Ishikawa (cell line): Measurements from ENCODE around the gene RALGAPA1.

Source experiments
- CEBPB ChIP-seq: IDR thresholded peaks from 2 replicates; pipeline ENCODE4 v1.6.1; 2012
- CREB1 ChIP-seq: IDR thresholded peaks from 2 replicates; pipeline ENCODE4 v1.6.1; 2012; ENCODE audit warnings: low read depth
- EGR1 ChIP-seq: IDR thresholded peaks from 2 replicates; pipeline ENCODE4 v1.6.1; 2012
- EP300 ChIP-seq: IDR thresholded peaks from 2 replicates; pipeline ENCODE4 v1.6.1; 2012; ENCODE audit warnings: borderline replicate concordance
- FOXM1 ChIP-seq: IDR thresholded peaks from 2 replicates; pipeline ENCODE4 v1.6.1; 2012; ENCODE audit warnings: low read depth, borderline replicate concordance
- MAX ChIP-seq: IDR thresholded peaks from 2 replicates; pipeline ENCODE4 v1.6.1; 2012
- NFIC ChIP-seq: IDR thresholded peaks from 2 replicates; pipeline ENCODE4 v1.6.1; 2012
- RAD21 ChIP-seq: IDR thresholded peaks from 2 replicates; pipeline ENCODE4 v1.6.1; 2012; ENCODE audit warnings: low read depth
- REST ChIP-seq: IDR thresholded peaks from 2 replicates; pipeline ENCODE4 v1.6.1; 2012; ENCODE audit warnings: low read depth, mild to moderate bottlenecking
- TAF1 ChIP-seq: IDR thresholded peaks from 2 replicates; pipeline ENCODE4 v1.6.1; 2012; ENCODE audit warnings: low read depth, mild to moderate bottlenecking
- TCF12 ChIP-seq: IDR thresholded peaks from 2 replicates; pipeline ENCODE4 v1.6.1; 2012; ENCODE audit warnings: low read depth
- TEAD4 ChIP-seq: IDR thresholded peaks from 2 replicates; pipeline ENCODE4 v1.6.1; 2012
- USF1 ChIP-seq: IDR thresholded peaks from 2 replicates; pipeline ENCODE4 v1.6.1; 2012
- YY1 ChIP-seq: IDR thresholded peaks from 2 replicates; pipeline ENCODE4 v1.6.1; 2012; ENCODE audit warnings: low read depth
- ZBTB7A ChIP-seq: IDR thresholded peaks from 2 replicates; pipeline ENCODE4 v1.6.1; 2012; ENCODE audit warnings: low read depth

Gene RALGAPA1

GRCh38 chr14:35534208-35534872 lies 274.8 kb downstream of the RALGAPA1 start:
- TF ChIP-seq ZBTB7A: no peak
- TF ChIP-seq FOXM1: no peak
- no peak for TF ChIP-seq NFIC
- no peak for TF ChIP-seq RAD21
- TF ChIP-seq EP300: no peak
- no peak for TF ChIP-seq EGR1
- no peak for TF ChIP-seq TAF1
- no peak for TF ChIP-seq REST
- TF ChIP-seq USF1: no peak
- TF ChIP-seq MAX: no peak
- no peak for TF ChIP-seq YY1
- TF ChIP-seq TEAD4: no peak
- TF ChIP-seq TCF12: no peak

- TF ChIP-seq ZBTB7A: no peak
- no peak for TF ChIP-seq EP300
- no peak for TF ChIP-seq RAD21
- no peak for TF ChIP-seq CEBPB
- no peak for TF ChIP-seq EGR1
- TF ChIP-seq CREB1: no peak
- no peak for TF ChIP-seq TCF12
- TF ChIP-seq FOXM1: no peak
- no peak for TF ChIP-seq TAF1
- no peak for TF ChIP-seq NFIC
- TF ChIP-seq YY1: no peak
- peak; percentile 78 for TF ChIP-seq MAX
- TF ChIP-seq TEAD4: no peak
- TF ChIP-seq USF1: no peak
- TF ChIP-seq REST: 0 out of 2 replicates have a peak, but pooled peaks have one; percentile 10
Measured at GRCh38 chr14:35533357-35534207, 275.5 kb downstream of the RALGAPA1 start, which contains the start of gene INSM2. TSS of gene INSM2 (plus strand) at chr14:35534164. CDS start at chr14:35534253, 89 bp downstream.

- TF ChIP-seq NFIC (no peak), CREB1 (no peak), TCF12 (no peak), TEAD4 (no peak), USF1 (no peak), EGR1 (no peak), ZBTB7A (no peak)
Measured at GRCh38 chr14:35532783-35533356, 276.2 kb downstream of the RALGAPA1 start.

- TF ChIP-seq TCF12 (no peak), REST (no peak), CREB1 (no peak), CEBPB (no peak), EGR1 (no peak), USF1 (no peak), MAX (no peak), TAF1 (no peak), ZBTB7A (no peak), NFIC (no peak), RAD21 (no peak)
Measured at GRCh38 chr14:35531960-35532747, 276.9 kb downstream of the RALGAPA1 start.
